Right lobe of liver (tissue), 6 donors: ENCODE results near the gene TMEM214. TPM values are rescaled to one million over a fixed set of nuclear protein-coding genes. Genes with fewer than 3 reads are reported as not detected.

Experiments used
- ATAC-seq, 4 donors: fragments of 200-7000 bp; cut with Tn5 transposase; one replicate each; pipeline ENCODE4 v1.9.1; 2020; ENCODE audit warnings: mild to moderate bottlenecking in 4 of 4, moderate library complexity in 4 of 4
- DNase-seq, 3 donors: peaks; one replicate each; pipeline ENCODE4 v3.0.0-alpha.2; 2020
- H3K27ac ChIP-seq, 3 donors: fragments of 200-600 bp; one replicate each; pipeline ENCODE4 v1.8.0; 2022
- H3K27me3 ChIP-seq, 2 donors: fragments of 200-600 bp; one replicate each; pipeline ENCODE4 v1.8.0; 2022
- H3K36me3 ChIP-seq, 4 donors: fragments of 200-600 bp; sonication (generic) in 1 of 4; one replicate each; pipeline versions ENCODE4 v1.5.1 to v1.8.0; 2017 to 2022; ENCODE audit warnings: control low read depth in 1 of 4
- H3K4me1 ChIP-seq, 4 donors: fragments of 200-600 bp; sonication (generic) in 1 of 4; one replicate each; pipeline versions ENCODE4 v1.5.1 to v1.8.0; 2017 to 2022; ENCODE audit warnings: control low read depth in 1 of 4
- H3K4me3 ChIP-seq, 3 donors: fragments of 200-600 bp; one replicate each; pipeline ENCODE4 v1.8.0; 2022
- H3K9me3 ChIP-seq, 4 donors: fragments of 200-600 bp; sonication (generic) in 1 of 4; one replicate each; pipeline versions ENCODE4 v1.5.1 to v1.8.0; 2017 to 2022; ENCODE audit warnings: control low read depth in 1 of 4
- CTCF ChIP-seq, 4 donors: fragments of 200-600 bp in 3 of 4; fragments of 450-650 bp in 1 of 4; IDR thresholded peaks; one replicate each; pipeline versions ENCODE4 v1.5.1 to v1.8.0; 2016 to 2022; ENCODE audit warnings: antibody characterized with exemption in 4 of 4, mild to moderate bottlenecking in 2 of 4
- POLR2A ChIP-seq: fragments of 450-650 bp; IDR thresholded peaks from one replicate; pipeline ENCODE4 v1.6.1; 2017; ENCODE audit warnings: antibody characterized with exemption, mild to moderate bottlenecking
- WGBS: methylation state at CpG from one replicate; pipeline ENCODE4 v1.1.6; 2018; ENCODE audit warnings: low coverage, low lambda C conversion rate; ENCODE audit not compliant: insufficient coverage; ENCODE audit errors: missing lambda C conversion rate; 5-methylcytosine and 5-hydroxymethylcytosine counted together
- intact Hi-C, 2 donors: fragments of 100-400 bp; cut with DNase I; formaldehyde crosslinking; loops; one replicate each; pipeline versions ENCODE4 v1.11.2 to v1.14.1; 2022
- total RNA-seq, 6 experiments: library from RNA; depleted of rRNA in 2 of 6; stranded (reverse); fragments of >200 nt in 2 of 6; fragmentation: NEBNext Ultra II Directional in 3 of 6; extraction: Animal tissue kit (Norgen Biotek cat#: 25700) in 3 of 6; gene quantifications; one replicate each; pipeline versions ENCODE4 v1.1.0 to v1.2.4, GENCODE V29; 2016 to 2023
- donor health status: DM: no; HTN: yes; CAD: no.
- donor health status: DM: no; HTN: no; CAD: no.
- donor health status: DM: no; HTN: no; CAD: no.
- donor health status: DM: no; HTN: yes; CAD: no.
- donor health status: DM: no; HTN: yes; CAD: no.

TMEM214 gene
- total RNA-seq, 6 experiments from 2014 or later = 29.1 to 62.7 (median 50.0) TPM

- peaks cover 0 to 13% (median 0%) of the 10 kb centered on the region in 4 donors for H3K36me3 ChIP-seq
- 2% methylated on average over 11 of the region's 11 CpGs for WGBS
- intact Hi-C loops = loop anchor here in 1 of 2 donors (10.0 kb wide), 1 partner anchor 106 kb away; no protein-coding TSS in a partner anchor
- no peaks in the 10 kb centered on the region for H3K27me3 ChIP-seq
- H3K4me3 ChIP-seq = peak overlapping the region; percentile 85 to 94 (median 91)
- ATAC-seq (peak in 1 of 4 donors; percentile 1), DNase-seq (no peak)
- TF ChIP-seq CTCF (IDR thresholded peaks at IDR 0.05) = no peak
- no peak for TF ChIP-seq POLR2A
- no peaks in the 10 kb centered on the region for H3K9me3 ChIP-seq
- H3K27ac ChIP-seq = peak overlapping the region; percentile 75 to 89 (median 80)
- H3K4me1 ChIP-seq = peaks cover 0 to 10% (median 4%) of the 10 kb centered on the region in 4 donors
Measured at GRCh38 chr2:27070653-27071276, 38.0 kb downstream of the TMEM214 start.

- no peaks in the 10 kb centered on the region for H3K27me3 ChIP-seq
- DNase-seq (peak; percentile 96 to 97 (median 96)), ATAC-seq (peak; percentile 93 to 98 (median 96))
- H3K27ac ChIP-seq = peak within 1 kb of the TSS; percentile 75 to 89 (median 80)
- peaks cover 0 to 13% (median 0%) of the 10 kb centered on the region in 4 donors for H3K36me3 ChIP-seq
- no peaks in the 10 kb centered on the region for H3K9me3 ChIP-seq
- WGBS = 0% methylated on average over 7 of the region's 86 CpGs
- intact Hi-C loops = loop anchor here in 1 of 2 donors (10.0 kb wide), 1 partner anchor 107 kb away; no protein-coding TSS in a partner anchor
- TF ChIP-seq CTCF (IDR thresholded peaks at IDR 0.05) (peak in 2 of 4 donors; percentile 11 to 34), POLR2A (peak; percentile 78)
- H3K4me3 ChIP-seq = peak within 1 kb of the TSS; percentile 85 to 94 (median 91)
- H3K4me1 ChIP-seq = peaks cover 0 to 10% (median 4%) of the 10 kb centered on the region in 4 donors
Measured at GRCh38 chr2:27071277-27071989, 38.7 kb downstream of the TMEM214 start, which contains the start of gene OST4. Gene OST4 (minus strand): TSS chr2:27071654.

GRCh38 chr2:27071990-27072830 lies 39.4 kb downstream of the TMEM214 start:
- DNase-seq (peak in 2 of 3 donors; percentile 51 to 67), ATAC-seq (peak in 2 of 4 donors; percentile 31 to 50)
- Histone ChIP-seq H3K27ac (peak overlapping the region; percentile 40 to 89 (median 80)), H3K4me3 (peak overlapping the region; percentile 85 to 94 (median 91)), H3K36me3 (peaks cover 0 to 13% (median 0%) of the 10 kb centered on the region in 4 donors), H3K9me3 (no peaks in the 10 kb centered on the region), H3K4me1 (peaks cover 0 to 10% (median 4%) of the 10 kb centered on the region in 4 donors), H3K27me3 (no peaks in the 10 kb centered on the region)
- WGBS = 10% methylated on average over 13 of the region's 34 CpGs
- intact Hi-C loops = loop anchor here in 1 of 2 donors (10.0 kb wide), 1 partner anchor 107 kb away; no protein-coding TSS in a partner anchor
- TF ChIP-seq POLR2A (no peak), CTCF (IDR thresholded peaks at IDR 0.05) (no peak)

GRCh38 chr2:27072920-27073319 lies 40.2 kb downstream of the TMEM214 start:
- no peak for DNase-seq
- TF ChIP-seq POLR2A (no peak), CTCF (IDR thresholded peaks at IDR 0.05) (no peak)
- H3K27ac ChIP-seq = peak overlapping the region in 1 of 3 donors; percentile 89
- ATAC-seq = no peak
- H3K4me3 ChIP-seq = no peak overlapping the region
- H3K4me1 ChIP-seq = peaks cover 0 to 10% (median 4%) of the 10 kb centered on the region in 4 donors
- H3K27me3 ChIP-seq = no peaks in the 10 kb centered on the region
- intact Hi-C loops = loop anchor here in 1 of 2 donors (10.0 kb wide), 1 partner anchor 108 kb away; no protein-coding TSS in a partner anchor
- H3K9me3 ChIP-seq = no peaks in the 10 kb centered on the region
- peaks cover 0 to 7% (median 0%) of the 10 kb centered on the region in 4 donors for H3K36me3 ChIP-seq
- 75% methylated on average over 5 of the region's 5 CpGs for WGBS
